ENCODE measurements around the gene DCAKD. TPM values are rescaled to one million over a fixed set of nuclear protein-coding genes. Genes with fewer than 3 reads are reported as not detected.

DCAKD gene
- total RNA-seq, 4 donors from 2014 or later: 47.7 to 53.2 (median 49.5) TPM

GRCh38 chr17:45070001-45070400, 18.6 kb upstream of the DCAKD start:
- 73 to 84% methylated on average over 8 of the region's 8 CpGs for WGBS, 2 donors
- no peak for TF ChIP-seq POLR2A (IDR thresholded peaks at IDR 0.05)
- TF ChIP-seq CTCF (IDR thresholded peaks at IDR 0.05): no peak
- TF ChIP-seq EP300 (IDR thresholded peaks at IDR 0.05): no peak
- Histone ChIP-seq H3K27me3 (no peaks in the 10 kb centered on the region), H3K4me1 (peaks cover 0 to 49% (median 17%) of the 10 kb centered on the region in 4 donors), H3K9me3 (no peaks in the 10 kb centered on the region), H3K27ac (no peak overlapping the region), H3K36me3 (peaks cover 0 to 63% (median 0%) of the 10 kb centered on the region in 3 donors), H3K4me3 (no peak overlapping the region)
- no peak for DNase-seq (ENCODE audit: low spot score in 2 of 2)

- 41 to 46% methylated on average over 2 of the region's 2 CpGs for WGBS, 2 donors
- no peaks in the 10 kb centered on the region for H3K27me3 ChIP-seq
- H3K9me3 ChIP-seq: no peaks in the 10 kb centered on the region
- DNase-seq (ENCODE audit: low spot score in 2 of 2): no peak
- no peak overlapping the region for H3K4me3 ChIP-seq
- TF ChIP-seq POLR2A (IDR thresholded peaks at IDR 0.05): no peak
- TF ChIP-seq EP300 (IDR thresholded peaks at IDR 0.05): no peak
- TF ChIP-seq CTCF (IDR thresholded peaks at IDR 0.05): no peak
- peaks cover 0 to 54% (median 0%) of the 10 kb centered on the region in 3 donors for H3K36me3 ChIP-seq
- H3K27ac ChIP-seq: peak overlapping the region in 1 of 4 donors; percentile 16
- peaks cover 2 to 59% (median 23%) of the 10 kb centered on the region in 4 donors for H3K4me1 ChIP-seq
These were observed 16.2 kb upstream of the DCAKD start for GRCh38 chr17:45067637-45068036.

GRCh38 chr17:45063198-45063597, 11.8 kb upstream of the DCAKD start:
- TF ChIP-seq POLR2A (IDR thresholded peaks at IDR 0.05) (no peak), CTCF (IDR thresholded peaks at IDR 0.05) (no peak), EP300 (IDR thresholded peaks at IDR 0.05) (no peak)

GRCh38 chr17:45061606-45062205, 10.3 kb upstream of the DCAKD start:
- TF ChIP-seq POLR2A (IDR thresholded peaks at IDR 0.05) (no peak), CTCF (IDR thresholded peaks at IDR 0.05) (no peak)
- 13 to 15% methylated on average over 15 of the region's 15 CpGs for WGBS, 2 donors
- Histone ChIP-seq H3K36me3 (peaks cover 0 to 12% (median 0%) of the 10 kb centered on the region in 3 donors), H3K4me3 (peak overlapping the region; percentile 59 to 94 (median 68)), H3K9me3 (no peaks in the 10 kb centered on the region), H3K4me1 (peaks cover 8 to 68% (median 37%) of the 10 kb centered on the region in 4 donors), H3K27ac (peak overlapping the region in 3 of 4 donors; percentile 89 to 97 (median 89)), H3K27me3 (no peaks in the 10 kb centered on the region)
- no peak for DNase-seq (ENCODE audit: low spot score in 2 of 2)

More at GRCh38 chr17:45063198-45063597, 11.8 kb upstream of the DCAKD start:
- H3K4me1 ChIP-seq: peaks cover 8 to 82% (median 40%) of the 10 kb centered on the region in 4 donors
- 61 to 85% methylated on average over 1 of the region's 1 CpG for WGBS, 2 donors
- H3K4me3 ChIP-seq: no peak overlapping the region
- H3K27ac ChIP-seq: peak overlapping the region in 1 of 4 donors; percentile 11
- H3K36me3 ChIP-seq: peaks cover 0 to 20% (median 0%) of the 10 kb centered on the region in 3 donors
- no peaks in the 10 kb centered on the region for H3K27me3 ChIP-seq
- H3K9me3 ChIP-seq: no peaks in the 10 kb centered on the region
- no peak for DNase-seq (ENCODE audit: low spot score in 2 of 2)

- peaks cover 8 to 63% (median 34%) of the 10 kb centered on the region in 4 donors for H3K4me1 ChIP-seq
- H3K27ac ChIP-seq: peak within 1 kb of the TSS; percentile 76 to 97 (median 89)
- DNase-seq (ENCODE audit: low spot score in 2 of 2): peak; percentile 97 to 98
These were observed 9.6 kb upstream of the DCAKD start, which contains the start of gene NMT1 for GRCh38 chr17:45060797-45061605. NMT1 (plus strand) TSS chr17:45061317; CDS start chr17:45061330, 13 bp downstream.

More at GRCh38 chr17:45060797-45061605, 9.6 kb upstream of the DCAKD start, which contains the start of gene NMT1:
- TF ChIP-seq POLR2A (IDR thresholded peaks at IDR 0.05) (peak; percentile 80 to 93), CTCF (IDR thresholded peaks at IDR 0.05) (peak in 2 of 5 experiments; percentile 50 to 58), EP300 (IDR thresholded peaks at IDR 0.05) (peak; percentile 70 to 99)
- no peaks in the 10 kb centered on the region for H3K27me3 ChIP-seq
- no peaks in the 10 kb centered on the region for H3K9me3 ChIP-seq
- H3K36me3 ChIP-seq: peaks cover 0 to 8% (median 0%) of the 10 kb centered on the region in 3 donors
- 0% methylated on average over 45 to 49 of the region's 50 CpGs for WGBS, 2 donors
- H3K4me3 ChIP-seq: peak within 1 kb of the TSS; percentile 59 to 94 (median 68)
